SU-DHL-6 (cell line): Measurements from ENCODE around the gene RLN3.

Experiments used
- EZH2phosphoT487 ChIP-seq: fragments of 200-600 bp; sonication (generic), shearing (Covaris generic); conservative IDR thresholded peaks from 2 replicates; pipeline ENCODE4 v1.6.1; 2018; ENCODE audit warnings: mild to moderate bottlenecking, antibody characterized with exemption, low read length, moderate library complexity, mixed read lengths
- TF ChIP-seq, protein P1 (sequence below): fragments of 200-600 bp; sonication (generic); IDR thresholded peaks from one replicate; pipeline ENCODE4 v1.5.1; 2017; ENCODE audit warnings: antibody characterized with exemption, mild to moderate bottlenecking, low read length, moderate library complexity; ENCODE audit not compliant: insufficient read depth, poor library complexity, severe bottlenecking

DNA sequence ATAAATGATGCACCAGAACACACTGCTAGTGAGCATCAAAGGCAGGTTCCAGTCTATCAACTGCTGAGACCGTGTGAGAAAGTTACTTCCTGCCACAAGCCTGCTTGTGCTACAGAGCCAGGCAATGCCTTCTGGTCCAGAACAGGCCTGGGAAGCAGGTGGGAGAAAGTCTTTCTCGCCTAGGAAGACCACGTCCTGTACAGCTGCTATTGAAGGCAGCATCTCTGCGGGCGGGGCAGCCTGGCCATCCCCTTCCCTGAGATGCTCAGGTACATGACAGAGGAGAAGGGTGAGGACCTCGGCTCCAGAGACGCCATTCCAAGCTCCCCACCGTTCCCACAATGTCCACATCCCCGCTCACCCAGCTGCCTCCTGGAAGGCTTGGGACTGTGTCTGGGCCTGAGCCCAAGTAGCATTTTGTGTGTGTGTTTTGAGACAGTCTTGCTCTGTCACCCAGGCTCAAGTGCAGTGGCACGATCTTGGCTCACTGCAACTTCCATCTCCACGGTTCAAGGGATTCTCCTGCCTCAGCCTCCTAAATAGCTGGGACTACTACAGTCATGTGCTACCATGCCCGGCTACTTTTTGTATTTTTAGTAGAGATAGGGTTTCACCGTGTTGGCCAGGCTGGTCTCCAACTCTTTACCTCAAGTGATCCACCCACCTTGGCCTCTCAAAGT is 25.2 kb upstream of the RLN3 start:
- TF ChIP-seq, protein P1, sequence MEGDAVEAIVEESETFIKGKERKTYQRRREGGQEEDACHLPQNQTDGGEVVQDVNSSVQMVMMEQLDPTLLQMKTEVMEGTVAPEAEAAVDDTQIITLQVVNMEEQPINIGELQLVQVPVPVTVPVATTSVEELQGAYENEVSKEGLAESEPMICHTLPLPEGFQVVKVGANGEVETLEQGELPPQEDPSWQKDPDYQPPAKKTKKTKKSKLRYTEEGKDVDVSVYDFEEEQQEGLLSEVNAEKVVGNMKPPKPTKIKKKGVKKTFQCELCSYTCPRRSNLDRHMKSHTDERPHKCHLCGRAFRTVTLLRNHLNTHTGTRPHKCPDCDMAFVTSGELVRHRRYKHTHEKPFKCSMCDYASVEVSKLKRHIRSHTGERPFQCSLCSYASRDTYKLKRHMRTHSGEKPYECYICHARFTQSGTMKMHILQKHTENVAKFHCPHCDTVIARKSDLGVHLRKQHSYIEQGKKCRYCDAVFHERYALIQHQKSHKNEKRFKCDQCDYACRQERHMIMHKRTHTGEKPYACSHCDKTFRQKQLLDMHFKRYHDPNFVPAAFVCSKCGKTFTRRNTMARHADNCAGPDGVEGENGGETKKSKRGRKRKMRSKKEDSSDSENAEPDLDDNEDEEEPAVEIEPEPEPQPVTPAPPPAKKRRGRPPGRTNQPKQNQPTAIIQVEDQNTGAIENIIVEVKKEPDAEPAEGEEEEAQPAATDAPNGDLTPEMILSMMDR, result no peak
- TF ChIP-seq EZH2phosphoT487, result no peak
